Smooth muscle cell (in vitro differentiated cells): ENCODE measurements around the gene ANO10. TPM values are rescaled to one million over a fixed set of nuclear protein-coding genes. Genes with fewer than 3 reads are reported as not detected.

Source experiments
- DNase-seq: peaks from one replicate; lab custom pipeline; 2025; ENCODE audit not compliant: unreplicated experiment; lab: John Stamatoyannopoulos, UW
- H2AFZ ChIP-seq: fragments of 200-600 bp; sonication (generic); 2 replicates; pipeline ENCODE4 v1.6.0; 2016; ENCODE audit warnings: antibody characterized with exemption, low read depth, mild to moderate bottlenecking
- H3F3A ChIP-seq: fragments of 200-600 bp; sonication (generic); 2 replicates; pipeline ENCODE4 v1.6.0; 2017; ENCODE audit warnings: antibody characterized with exemption, low read depth
- H3K27ac ChIP-seq: fragments of 200-600 bp; sonication (generic); 2 replicates; pipeline ENCODE4 v1.5.1; 2016; ENCODE audit warnings: low read depth, mild to moderate bottlenecking
- H3K27me3 ChIP-seq: fragments of 200-600 bp; sonication (generic); 2 replicates; pipeline ENCODE4 v1.6.1; 2016; ENCODE audit warnings: low read depth, mild to moderate bottlenecking
- H3K36me3 ChIP-seq: fragments of 200-600 bp; sonication (generic); 2 replicates; pipeline ENCODE4 v1.5.1; 2016; ENCODE audit warnings: low read depth
- H3K4me1 ChIP-seq: fragments of 200-600 bp; sonication (generic); 2 replicates; pipeline ENCODE4 v1.5.1; 2016; ENCODE audit warnings: low read depth
- H3K4me2 ChIP-seq: fragments of 200-600 bp; sonication (generic); 2 replicates; pipeline ENCODE4 v1.6.0; 2016; ENCODE audit warnings: mild to moderate bottlenecking
- H3K4me3 ChIP-seq: fragments of 200-600 bp; sonication (generic); 2 replicates; pipeline ENCODE4 v1.5.1; 2016; ENCODE audit warnings: mild to moderate bottlenecking
- H3K79me2 ChIP-seq: fragments of 200-600 bp; sonication (generic); 2 replicates; pipeline ENCODE4 v1.6.0; 2016; ENCODE audit warnings: low read depth, mild to moderate bottlenecking
- H3K9ac ChIP-seq: fragments of 200-600 bp; sonication (generic); 2 replicates; pipeline ENCODE4 v1.6.0; 2016; ENCODE audit warnings: low read depth
- H3K9me3 ChIP-seq: fragments of 200-600 bp; sonication (generic); replicated peaks from 2 replicates; pipeline ENCODE4 v1.5.1; 2016; ENCODE audit warnings: low read depth
- H4K20me1 ChIP-seq: fragments of 200-600 bp; sonication (generic); 2 replicates; pipeline ENCODE4 v1.6.0; 2016; ENCODE audit warnings: low read depth
- WGBS: methylation state at CpG from one replicate; pipeline ENCODE4 v1.1.7; 2016; ENCODE audit warnings: low lambda C conversion rate; 5-methylcytosine and 5-hydroxymethylcytosine counted together
- polyA plus RNA-seq: library from polyadenylated mRNA; unstranded; fragments of >200 nt; fragmentation: Nextera tagmentation; extraction: Ambion mirVana; gene quantifications from 2 replicates; pipeline ENCODE4 v1.2.1, GENCODE V29; 2016
- total RNA-seq: library from RNA; depleted of rRNA; stranded (reverse); fragments of >200 nt; gene quantifications from 2 replicates; pipeline ENCODE4 v1.2.3, GENCODE V29; 2014
- TF ChIP-seq, protein P1 (sequence below): fragments of 200-600 bp; sonication (generic); IDR thresholded peaks from 2 replicates; pipeline ENCODE4 v1.5.1; 2017; ENCODE audit warnings: borderline replicate concordance, mild to moderate bottlenecking, antibody characterized with exemption; ENCODE audit not compliant: insufficient read depth, poor library complexity, severe bottlenecking

ANO10 gene
- total and polyA plus RNA-seq, 2 experiments from 2014 or later = 19.2 to 25.3 TPM

DNA sequence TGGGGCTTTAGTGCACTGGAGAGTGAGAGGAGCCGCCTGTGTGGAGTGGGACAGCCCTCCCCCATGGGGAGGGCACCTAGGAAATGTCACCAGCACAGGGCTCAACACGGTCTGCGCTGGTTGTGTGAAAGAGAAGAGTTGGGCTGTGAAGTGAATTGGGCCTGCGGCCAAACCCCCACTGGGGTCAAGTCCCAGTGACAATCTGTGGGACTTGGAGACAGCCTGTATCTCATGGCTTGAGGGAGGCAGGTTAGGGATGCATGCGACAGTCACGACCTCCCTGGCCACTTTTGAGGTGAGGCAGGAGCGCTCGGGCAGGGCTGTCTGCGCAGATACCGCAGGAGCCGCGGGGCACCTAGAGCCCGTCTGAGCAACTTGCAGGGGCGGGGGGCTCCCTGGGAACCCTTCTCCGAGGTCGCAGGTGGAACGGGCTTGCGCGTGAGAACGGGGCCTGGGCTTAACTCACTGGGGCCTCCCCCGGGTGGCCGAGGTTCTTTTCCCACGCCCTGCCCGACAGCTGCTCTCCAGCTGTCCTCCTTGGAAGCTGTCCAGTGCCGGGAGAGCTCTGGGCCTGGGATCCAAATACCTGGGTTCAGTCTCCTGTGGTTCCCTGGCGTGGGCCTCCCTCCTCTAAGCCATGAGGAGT is 258.1 kb downstream of the ANO10 start:
- TF ChIP-seq, protein P1, sequence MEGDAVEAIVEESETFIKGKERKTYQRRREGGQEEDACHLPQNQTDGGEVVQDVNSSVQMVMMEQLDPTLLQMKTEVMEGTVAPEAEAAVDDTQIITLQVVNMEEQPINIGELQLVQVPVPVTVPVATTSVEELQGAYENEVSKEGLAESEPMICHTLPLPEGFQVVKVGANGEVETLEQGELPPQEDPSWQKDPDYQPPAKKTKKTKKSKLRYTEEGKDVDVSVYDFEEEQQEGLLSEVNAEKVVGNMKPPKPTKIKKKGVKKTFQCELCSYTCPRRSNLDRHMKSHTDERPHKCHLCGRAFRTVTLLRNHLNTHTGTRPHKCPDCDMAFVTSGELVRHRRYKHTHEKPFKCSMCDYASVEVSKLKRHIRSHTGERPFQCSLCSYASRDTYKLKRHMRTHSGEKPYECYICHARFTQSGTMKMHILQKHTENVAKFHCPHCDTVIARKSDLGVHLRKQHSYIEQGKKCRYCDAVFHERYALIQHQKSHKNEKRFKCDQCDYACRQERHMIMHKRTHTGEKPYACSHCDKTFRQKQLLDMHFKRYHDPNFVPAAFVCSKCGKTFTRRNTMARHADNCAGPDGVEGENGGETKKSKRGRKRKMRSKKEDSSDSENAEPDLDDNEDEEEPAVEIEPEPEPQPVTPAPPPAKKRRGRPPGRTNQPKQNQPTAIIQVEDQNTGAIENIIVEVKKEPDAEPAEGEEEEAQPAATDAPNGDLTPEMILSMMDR = no peak
- no peaks in the 10 kb centered on the region for H3K9me3 ChIP-seq

GRCh38 chr3:43362961-43363360 is 258.9 kb downstream of the ANO10 start:
- TF ChIP-seq, protein P1 = no peak
- WGBS = 98% methylated on average over 6 of the region's 6 CpGs
- Histone ChIP-seq H3K9me3 (no peaks in the 10 kb centered on the region), H2AFZ (no peak overlapping the region), H4K20me1 (no peaks in the 10 kb centered on the region), H3K36me3 (no peaks in the 10 kb centered on the region), H3K27me3 (no peaks in the 10 kb centered on the region), H3K79me2 (no peaks in the 10 kb centered on the region), H3F3A (no peaks in the 10 kb centered on the region), H3K9ac (no peak overlapping the region), H3K4me1 (no peaks in the 10 kb centered on the region), H3K4me2 (no peak overlapping the region), H3K27ac (no peak overlapping the region), H3K4me3 (no peak overlapping the region)
- no peak for DNase-seq

More for the DNA sequence above, 258.1 kb downstream of the ANO10 start:
- H3K9ac ChIP-seq = no peak overlapping the region
- no peaks in the 10 kb centered on the region for H4K20me1 ChIP-seq
- no peak overlapping the region for H3K27ac ChIP-seq
- 96% methylated on average over 21 of the region's 26 CpGs for whole genome bisulfite sequencing
- H3K27me3 ChIP-seq = no peaks in the 10 kb centered on the region
- no peak overlapping the region for H2AFZ ChIP-seq
- no peaks in the 10 kb centered on the region for H3F3A ChIP-seq
- no peaks in the 10 kb centered on the region for H3K79me2 ChIP-seq
- DNase-seq = no peak
- no peaks in the 10 kb centered on the region for H3K4me1 ChIP-seq
- H3K36me3 ChIP-seq = no peaks in the 10 kb centered on the region
- no peak overlapping the region for H3K4me3 ChIP-seq
- H3K4me2 ChIP-seq = no peak overlapping the region

DNA sequence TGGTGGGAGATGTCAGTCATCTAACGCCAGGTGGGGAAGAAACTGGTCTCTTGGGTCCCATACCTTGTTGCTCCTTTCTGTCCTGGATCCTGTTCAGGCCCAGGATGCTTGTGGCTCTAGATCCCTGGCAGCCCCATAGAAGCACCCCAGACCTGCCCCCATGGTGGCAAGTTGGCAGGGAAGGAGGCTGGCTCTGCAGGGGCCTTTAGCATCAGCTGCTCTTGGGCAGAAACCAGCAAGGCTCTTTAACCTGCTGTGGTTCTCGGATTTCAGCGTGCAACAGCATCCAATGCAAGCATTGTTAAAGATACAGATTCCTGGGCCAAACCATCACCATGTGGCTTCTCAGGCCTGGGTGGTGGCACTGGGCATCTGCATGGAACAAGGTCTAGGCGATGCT is 259.6 kb downstream of the ANO10 start:
- no peaks in the 10 kb centered on the region for H3F3A ChIP-seq
- no peak overlapping the region for H3K4me2 ChIP-seq
- no peaks in the 10 kb centered on the region for H3K79me2 ChIP-seq

More for the DNA sequence above, 259.6 kb downstream of the ANO10 start:
- Histone ChIP-seq H3K27me3 (no peaks in the 10 kb centered on the region), H3K36me3 (no peaks in the 10 kb centered on the region), H3K27ac (no peak overlapping the region), H4K20me1 (no peaks in the 10 kb centered on the region), H3K9ac (no peak overlapping the region), H3K4me1 (no peaks in the 10 kb centered on the region), H3K4me3 (no peak overlapping the region), H2AFZ (no peak overlapping the region), H3K9me3 (no peaks in the 10 kb centered on the region)
- TF ChIP-seq, protein P1 = no peak
- WGBS = 100% methylated on average over 4 of the region's 4 CpGs
- DNase-seq = no peak
